ENCODE measurements around the gene DNER. TPM values are rescaled to one million over a fixed set of nuclear protein-coding genes. Genes with fewer than 3 reads are reported as not detected.

Gene DNER
- total RNA-seq, 2 donors from 2014 or later, result 2.6 to 6.0 TPM

DNA sequence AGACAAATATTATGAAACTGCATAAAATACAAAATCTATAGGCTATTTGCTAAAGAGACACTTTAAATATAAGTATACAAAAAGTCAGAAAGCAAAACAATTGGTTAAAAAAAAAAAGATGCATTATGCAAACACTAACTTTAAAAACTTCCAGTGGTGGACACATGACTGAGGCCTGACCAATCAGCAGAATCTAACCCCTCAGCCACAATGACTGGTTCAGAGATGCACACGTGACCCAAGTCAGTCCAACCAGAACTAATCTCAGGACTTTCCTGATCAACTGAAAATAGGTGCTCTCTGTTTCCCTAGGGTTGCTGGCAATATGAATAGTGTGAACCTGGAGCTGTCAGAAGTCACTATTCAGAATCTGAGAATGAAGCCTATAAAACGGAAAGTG is 22.7 kb downstream of the DNER start:
- Histone ChIP-seq H3K4me3 (no peak overlapping the region), H3K4me1 (replicated peaks) (no peaks in the 10 kb centered on the region), H3K36me3 (no peaks in the 10 kb centered on the region), H3K9me3 (no peaks in the 10 kb centered on the region), H3K27ac (no peak overlapping the region), H3K27me3 (replicated peaks; ENCODE audit: insufficient read depth) (no peaks in the 10 kb centered on the region)
- no peak for TF ChIP-seq POLR2A (IDR thresholded peaks at IDR 0.05)
- no peak for TF ChIP-seq CTCF (IDR thresholded peaks at IDR 0.05)
- no peak for TF ChIP-seq POLR2AphosphoS5 (IDR thresholded peaks at IDR 0.05)
- WGBS, result 78% methylated on average over 2 of the region's 2 CpGs
- intact Hi-C loops (cut with DNase I), result no loop called here
- no peak for DNase-seq (ENCODE audit: low spot score)

- 65% methylated on average over 2 of the region's 2 CpGs for WGBS
- no peak overlapping the region for H3K4me3 ChIP-seq
- H3K27me3 ChIP-seq (replicated peaks; ENCODE audit: insufficient read depth), result no peaks in the 10 kb centered on the region
- no peak overlapping the region for H3K27ac ChIP-seq
- H3K4me1 ChIP-seq (replicated peaks), result no peaks in the 10 kb centered on the region
- DNase-seq (ENCODE audit: low spot score), result no peak
- H3K36me3 ChIP-seq, result no peaks in the 10 kb centered on the region
- H3K9me3 ChIP-seq, result no peaks in the 10 kb centered on the region
- intact Hi-C loops (cut with DNase I), result no loop called here
- no peak for TF ChIP-seq CTCF (IDR thresholded peaks at IDR 0.05)
- no peak for TF ChIP-seq POLR2A (IDR thresholded peaks at IDR 0.05)
- no peak for TF ChIP-seq POLR2AphosphoS5 (IDR thresholded peaks at IDR 0.05)
Measured at GRCh38 chr2:229689307-229689839, 25.0 kb downstream of the DNER start.

- H3K9me3 ChIP-seq, result no peaks in the 10 kb centered on the region
- H3K36me3 ChIP-seq, result no peaks in the 10 kb centered on the region
- TF ChIP-seq CTCF (IDR thresholded peaks at IDR 0.05) (no peak), POLR2AphosphoS5 (IDR thresholded peaks at IDR 0.05) (no peak), POLR2A (IDR thresholded peaks at IDR 0.05) (no peak)
- H3K4me3 ChIP-seq, result no peak overlapping the region
- WGBS, result 84% methylated on average over 7 of the region's 7 CpGs
- H3K27me3 ChIP-seq (replicated peaks; ENCODE audit: insufficient read depth), result no peaks in the 10 kb centered on the region
- intact Hi-C loops (cut with DNase I), result no loop called here
- no peak overlapping the region for H3K27ac ChIP-seq
- no peak for DNase-seq (ENCODE audit: low spot score)
- H3K4me1 ChIP-seq (replicated peaks), result no peaks in the 10 kb centered on the region
Measured at GRCh38 chr2:229688141-229688540, 26.2 kb downstream of the DNER start.

DNA sequence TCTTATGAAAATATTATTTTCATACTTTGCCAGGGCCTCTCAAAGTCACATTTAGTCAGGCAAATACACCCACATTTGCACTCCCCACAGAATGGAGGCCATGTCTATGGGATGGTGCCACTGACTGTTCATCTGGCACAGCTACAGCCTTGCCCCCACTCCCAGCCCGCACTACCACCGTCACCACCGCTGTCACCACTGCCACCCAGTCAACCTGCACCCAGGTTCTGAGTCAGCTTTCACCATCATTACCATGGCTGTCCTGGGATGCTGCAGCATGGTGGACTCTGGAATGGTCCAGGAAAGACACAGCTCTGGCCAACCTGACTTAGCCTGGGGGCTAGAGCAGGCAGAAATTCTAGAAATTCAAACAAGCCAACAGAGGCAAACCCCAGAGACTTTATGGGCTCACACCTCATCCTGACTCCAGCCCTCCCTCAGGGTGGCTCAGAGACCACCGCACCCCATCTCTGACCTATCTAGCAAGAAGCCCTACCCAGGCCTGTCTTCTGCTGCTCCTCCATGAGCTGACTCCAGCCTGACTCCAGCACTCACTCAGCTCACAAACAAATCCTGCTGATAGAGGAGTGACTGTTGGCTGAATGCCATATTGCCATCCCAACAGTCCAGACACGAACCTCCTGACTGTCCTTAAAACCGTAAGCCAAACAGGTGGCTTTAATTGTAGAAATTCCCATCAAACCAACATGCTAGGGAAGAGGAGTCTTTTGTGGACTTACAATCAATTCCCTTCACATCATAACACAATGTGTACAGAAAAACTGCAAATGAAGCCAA is 28.0 kb downstream of the DNER start:
- DNase-seq (ENCODE audit: low spot score), result no peak
- intact Hi-C loops (cut with DNase I), result no loop called here
- Histone ChIP-seq H3K9me3 (no peaks in the 10 kb centered on the region), H3K27ac (no peak overlapping the region), H3K36me3 (no peaks in the 10 kb centered on the region), H3K4me3 (no peak overlapping the region), H3K27me3 (replicated peaks; ENCODE audit: insufficient read depth) (no peaks in the 10 kb centered on the region), H3K4me1 (replicated peaks) (no peaks in the 10 kb centered on the region)
- 73% methylated on average over 6 of the region's 6 CpGs for WGBS
- TF ChIP-seq POLR2A (IDR thresholded peaks at IDR 0.05), result no peak
- TF ChIP-seq POLR2AphosphoS5 (IDR thresholded peaks at IDR 0.05), result no peak
- TF ChIP-seq CTCF (IDR thresholded peaks at IDR 0.05), result no peak
